CD4-positive, alpha-beta T cell treated with Interleukin-15 for 4 hours (primary cell): ENCODE data around the gene ZNF319.

Source experiments
- DNase-seq: peaks from one replicate; pipeline ENCODE4 v3.0.0-alpha.2; 2020; ENCODE audit warnings: low spot score

Gene ZNF319

DNA sequence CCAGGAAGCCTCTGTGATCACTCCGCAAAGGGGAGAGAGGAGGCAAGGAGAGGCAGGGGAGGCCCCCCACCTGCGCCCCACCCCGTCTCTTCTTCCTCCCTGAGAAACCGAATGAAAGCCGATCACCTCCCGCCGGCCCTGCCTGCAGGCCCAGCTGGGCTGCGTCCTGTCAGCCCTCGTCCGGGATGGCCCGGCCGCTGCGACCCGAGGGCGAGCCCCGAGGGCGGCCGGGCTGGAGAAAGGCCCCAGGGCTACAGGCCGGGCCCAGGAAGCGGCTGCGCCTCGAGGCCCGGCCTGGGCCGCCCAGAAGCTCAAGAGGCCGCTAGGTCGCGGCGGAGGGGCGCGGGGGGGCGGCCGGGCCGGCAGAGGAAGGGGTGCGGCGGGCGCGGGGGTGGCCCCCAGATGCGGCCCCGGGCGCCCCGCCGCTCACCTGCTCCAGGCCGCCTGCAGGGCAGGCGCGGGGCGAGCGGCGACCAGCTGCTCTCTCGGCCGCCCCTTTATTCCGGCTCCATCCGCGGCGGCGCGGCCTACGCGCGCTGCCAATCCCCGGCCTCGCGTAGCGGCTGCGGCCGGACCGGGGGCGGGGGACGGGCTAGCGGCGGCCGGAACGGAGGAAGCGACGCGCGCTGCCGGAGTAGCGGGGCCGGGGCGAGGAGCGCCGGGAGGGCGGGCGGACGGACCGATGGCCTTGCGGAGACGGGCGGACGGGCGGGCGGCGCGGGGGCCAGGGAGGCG lies at the start of gene ZNF319:
Gene ZNF319 (minus strand): TSS at position 702 of the 735 bp plus-strand sequence. CDS start 2,407 bp downstream, outside the sequence.
- no peak for DNase-seq

GRCh38 chr16:58049232-58050185 lies 49.0 kb upstream of the ZNF319 start:
- no peak for DNase-seq

DNA sequence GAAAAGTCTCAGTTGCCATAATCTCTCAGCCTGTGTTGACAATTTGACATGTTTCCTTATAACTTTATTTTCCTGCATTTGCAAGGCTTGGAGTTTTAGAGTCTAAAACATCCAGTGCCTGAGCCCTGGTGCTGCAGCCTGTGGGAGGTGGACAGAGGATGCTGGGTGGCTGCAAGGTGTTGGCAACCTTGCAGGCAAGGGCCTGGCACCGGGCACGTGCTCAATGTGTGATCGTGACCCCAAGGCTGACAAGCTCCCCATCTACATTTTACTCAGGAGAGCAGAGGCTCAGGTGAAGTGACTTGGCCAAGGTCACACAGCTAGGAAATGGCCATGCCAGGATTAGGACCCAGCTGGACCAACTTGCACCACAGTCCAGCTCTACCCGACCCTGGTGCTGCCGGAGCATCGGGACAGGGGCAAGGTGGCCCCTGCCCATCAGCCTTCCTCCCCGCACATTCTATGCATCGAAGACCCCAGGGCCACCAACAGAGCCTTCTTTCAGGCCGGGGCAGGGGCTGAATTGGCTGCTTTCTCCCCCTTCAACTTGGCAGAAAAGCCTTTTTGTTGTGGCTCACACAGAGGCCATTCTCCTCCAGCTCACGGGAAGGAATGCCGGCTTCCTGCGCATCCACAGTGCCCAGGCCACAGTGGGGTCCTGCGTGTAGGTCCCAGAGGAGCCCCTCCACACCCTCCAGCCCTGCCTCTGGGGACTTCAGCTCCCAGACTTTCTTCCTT lies 48.2 kb upstream of the ZNF319 start:
- DNase-seq: no peak

- DNase-seq: no peak
Observed at GRCh38 chr16:58047557-58048348, 47.3 kb upstream of the ZNF319 start.

GRCh38 chr16:58046936-58047335 lies 46.5 kb upstream of the ZNF319 start:
- DNase-seq: no peak

DNA sequence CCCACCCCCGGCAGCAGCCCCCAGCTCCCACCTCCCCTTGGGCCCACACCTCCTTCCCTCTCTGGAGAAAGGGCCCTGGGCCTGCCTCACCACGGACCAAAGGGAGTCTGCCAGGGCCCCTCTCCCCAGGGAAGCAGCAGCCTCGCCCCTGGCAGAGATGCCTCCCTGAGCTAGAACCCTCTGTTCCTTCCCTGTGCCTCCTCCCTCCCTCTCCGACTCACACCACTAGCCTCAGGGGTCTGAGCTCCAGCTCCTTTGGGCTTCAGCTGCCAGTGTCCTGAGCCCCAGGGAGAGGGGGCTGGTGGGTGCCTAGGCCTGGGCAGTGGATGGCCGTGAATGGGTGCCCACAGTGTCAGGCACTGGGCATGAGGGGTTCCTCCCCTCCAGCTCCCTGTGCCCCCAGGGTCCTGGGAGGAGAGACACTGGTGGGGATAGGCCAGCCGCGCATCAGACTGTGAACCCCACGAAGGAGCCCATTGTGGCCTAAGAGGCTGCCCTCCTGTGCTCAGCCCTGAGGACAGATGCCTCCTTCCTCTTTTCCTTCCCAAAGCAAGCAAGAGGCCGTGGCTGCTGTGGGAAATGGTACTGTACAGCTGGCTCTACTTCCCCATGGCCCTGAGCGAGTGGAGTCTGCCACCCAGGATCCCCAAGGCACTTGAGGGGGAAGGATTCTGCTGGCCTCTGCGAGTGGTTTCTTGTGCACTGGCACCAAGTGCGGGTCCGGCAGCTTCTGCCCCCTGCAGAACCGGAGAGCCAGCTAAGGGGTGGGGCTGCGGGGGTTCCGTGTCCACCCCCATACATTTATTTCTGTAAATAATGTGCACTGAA lies 45.8 kb upstream of the ZNF319 start:
- DNase-seq: no peak

DNA sequence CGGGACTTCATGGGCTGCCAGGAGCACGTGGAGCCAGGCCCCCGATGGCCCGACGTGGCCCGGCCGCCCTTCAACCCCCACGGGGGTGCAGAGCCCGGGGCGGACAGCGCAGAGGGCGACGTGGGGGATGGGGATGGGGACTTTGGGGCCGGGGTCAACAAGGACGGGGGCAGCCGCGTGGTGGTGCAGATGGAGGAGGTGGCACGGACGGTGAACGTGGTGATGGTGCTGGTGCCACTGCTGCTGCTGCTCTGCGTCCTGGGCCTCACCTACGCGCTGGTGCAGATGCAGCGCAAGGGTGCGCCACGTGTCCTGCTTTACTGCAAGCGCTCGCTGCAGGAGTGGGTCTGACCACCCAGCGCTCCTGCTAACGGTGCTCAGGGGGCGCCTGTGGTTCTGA lies 44.6 kb upstream of the ZNF319 start:
- no peak for DNase-seq

DNA sequence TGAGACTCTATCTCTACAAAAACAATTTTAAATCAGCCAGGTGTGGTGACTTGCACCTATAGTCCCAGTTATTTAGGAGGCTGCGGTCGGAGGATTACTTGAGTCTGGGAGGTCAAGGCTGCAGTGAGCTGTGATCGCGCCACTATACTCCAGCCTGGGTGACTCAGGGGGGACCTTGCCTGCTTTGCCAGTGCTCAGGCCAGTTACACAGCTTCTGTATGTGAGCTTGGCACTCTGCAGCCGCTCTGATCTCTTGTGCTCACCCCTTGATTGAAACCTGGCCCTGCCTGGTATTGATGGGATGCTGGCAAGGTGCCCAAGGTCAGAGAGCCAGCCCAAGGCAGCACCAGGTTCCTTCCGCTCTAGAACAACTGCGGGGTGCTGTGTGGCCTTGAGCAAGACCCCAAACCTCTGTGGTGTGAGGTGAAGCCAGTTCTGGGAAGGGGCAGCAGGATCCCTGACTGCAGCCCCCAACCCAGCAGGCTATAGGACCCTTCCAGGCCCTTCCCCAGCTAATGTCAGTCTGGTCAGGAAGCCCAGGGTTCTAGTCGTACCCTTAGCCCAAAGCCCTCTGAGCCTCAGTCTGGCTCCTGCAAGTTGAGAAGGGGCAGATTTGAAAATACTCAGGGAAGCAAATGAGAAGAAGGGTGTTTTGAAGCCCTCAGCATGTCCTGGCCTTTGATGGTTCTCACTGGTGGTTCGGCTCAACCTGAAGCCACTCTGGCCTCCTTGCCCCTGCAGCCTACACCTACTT lies 44.0 kb upstream of the ZNF319 start:
- DNase-seq: no peak

DNA sequence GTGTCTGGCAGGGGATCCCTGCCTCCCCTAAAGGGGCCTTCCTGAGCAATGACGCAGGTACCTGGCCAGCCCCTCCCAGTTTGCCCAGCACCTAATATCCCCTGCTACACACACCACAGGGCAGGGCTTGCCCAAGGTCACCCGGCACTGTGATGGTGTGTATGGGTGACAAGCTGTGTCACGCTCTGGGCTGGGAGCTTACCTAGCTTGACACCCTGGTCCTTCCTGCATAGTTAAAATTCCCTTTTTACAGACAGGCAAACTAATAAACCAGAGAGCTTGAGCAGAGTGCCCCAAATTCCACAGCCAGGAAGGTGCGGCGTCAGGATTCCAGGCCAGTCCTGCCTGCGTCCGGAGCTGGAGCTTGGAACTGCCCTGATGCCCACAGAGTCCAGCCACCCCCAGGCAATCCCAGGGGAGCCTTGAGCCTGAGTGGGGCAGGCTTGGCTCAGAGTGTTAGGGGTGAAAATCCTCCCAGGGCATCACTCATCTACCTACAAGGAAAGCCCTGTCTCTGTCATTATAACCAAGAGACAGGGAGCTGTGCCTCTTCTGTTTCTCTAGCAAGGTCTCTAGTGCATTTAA lies 43.2 kb upstream of the ZNF319 start:
- no peak for DNase-seq

DNA sequence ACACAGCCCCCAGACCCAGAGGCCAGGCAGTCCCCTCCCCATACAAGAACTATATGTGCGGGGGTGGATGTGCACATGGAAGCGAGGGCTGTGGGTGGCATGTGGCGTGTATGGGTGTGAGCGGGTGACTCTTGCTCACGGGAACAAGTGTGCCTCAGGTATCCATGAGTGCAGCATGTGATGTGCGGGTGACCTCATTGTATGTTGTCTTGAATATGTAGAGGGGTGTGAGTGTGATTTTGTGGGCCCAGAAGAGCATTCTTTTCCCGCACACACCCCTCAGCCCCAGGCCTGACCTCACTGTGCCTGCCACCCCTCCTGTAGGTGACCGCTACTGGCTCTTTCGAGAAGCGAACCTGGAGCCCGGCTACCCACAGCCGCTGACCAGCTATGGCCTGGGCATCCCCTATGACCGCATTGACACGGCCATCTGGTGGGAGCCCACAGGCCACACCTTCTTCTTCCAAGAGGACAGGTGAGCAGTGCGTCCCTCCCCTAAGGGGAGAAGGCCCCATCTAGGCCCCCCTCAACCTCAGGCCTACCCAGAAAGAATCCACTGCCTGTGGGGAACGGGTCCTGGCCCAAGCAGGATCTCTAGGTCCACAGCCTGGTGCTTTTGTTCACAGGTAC lies 42.5 kb upstream of the ZNF319 start:
- DNase-seq: no peak

- DNase-seq: no peak
Observed at GRCh38 chr16:58042001-58042885, 41.8 kb upstream of the ZNF319 start.

- DNase-seq: no peak
Observed at GRCh38 chr16:58041628-58041955, 41.1 kb upstream of the ZNF319 start.

GRCh38 chr16:58040945-58041627 lies 40.6 kb upstream of the ZNF319 start:
- no peak for DNase-seq

- no peak for DNase-seq
Observed at GRCh38 chr16:58040496-58040846, 40.0 kb upstream of the ZNF319 start.

DNA sequence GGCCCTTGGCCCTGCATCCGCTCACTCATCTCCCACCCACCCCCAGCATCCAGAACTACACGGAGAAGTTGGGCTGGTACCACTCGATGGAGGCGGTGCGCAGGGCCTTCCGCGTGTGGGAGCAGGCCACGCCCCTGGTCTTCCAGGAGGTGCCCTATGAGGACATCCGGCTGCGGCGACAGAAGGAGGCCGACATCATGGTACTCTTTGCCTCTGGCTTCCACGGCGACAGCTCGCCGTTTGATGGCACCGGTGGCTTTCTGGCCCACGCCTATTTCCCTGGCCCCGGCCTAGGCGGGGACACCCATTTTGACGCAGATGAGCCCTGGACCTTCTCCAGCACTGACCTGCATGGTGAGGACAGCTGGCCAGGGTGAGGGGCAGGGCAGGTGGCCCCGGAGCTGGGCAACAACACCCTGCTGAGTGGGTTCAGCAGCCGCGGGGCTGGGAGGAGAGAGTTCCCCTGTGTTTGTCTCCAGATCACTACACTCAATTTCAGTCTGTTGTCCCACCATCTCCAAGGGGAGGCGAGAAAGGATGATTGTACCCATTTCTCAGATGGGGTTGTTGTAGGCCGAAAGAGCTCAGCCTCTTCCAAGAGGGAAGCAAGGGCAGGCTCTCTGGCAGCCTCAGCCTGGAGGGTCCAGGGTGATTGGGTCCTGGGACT lies 39.5 kb upstream of the ZNF319 start:
- no peak for DNase-seq

- DNase-seq: no peak
Observed at GRCh38 chr16:58038219-58038641, 37.8 kb upstream of the ZNF319 start.
